HepG2 (cell line): ENCODE data around the gene ARL4D. TPM values are rescaled to one million over a fixed set of nuclear protein-coding genes. Genes with fewer than 3 reads are reported as not detected.

Experiments used
- ARID4A ChIP-seq: sonication (generic); formaldehyde crosslinking; IDR thresholded peaks from 2 replicates; pipeline ENCODE4 v1.5.0; 2020; ENCODE audit warnings: mild to moderate bottlenecking, missing genetic modification reagents, borderline replicate concordance
- ATM ChIP-seq: fragments of 450-650 bp; IDR thresholded peaks from 2 replicates; pipeline ENCODE4 v1.7.1; 2017; ENCODE audit warnings: mild to moderate bottlenecking, borderline replicate concordance
- BCL3 ChIP-seq: sonication (generic); formaldehyde crosslinking; IDR thresholded peaks from 2 replicates; pipeline ENCODE4 v1.5.1; 2020; ENCODE audit warnings: mild to moderate bottlenecking, missing genetic modification reagents, moderate library complexity
- DMAP1 ChIP-seq: IDR thresholded peaks from 2 replicates; pipeline ENCODE4 v1.6.1; 2016
- ELK4 ChIP-seq: sonication (generic); formaldehyde crosslinking; IDR thresholded peaks from 2 replicates; pipeline ENCODE4 v1.9.0; 2021; ENCODE audit warnings: missing genetic modification reagents, borderline replicate concordance
- FOXM1 ChIP-seq: sonication (generic); formaldehyde crosslinking; IDR thresholded peaks from 2 replicates; pipeline ENCODE4 v1.5.0; 2020; ENCODE audit warnings: missing genetic modification reagents
- FOXO1 ChIP-seq: sonication (generic); formaldehyde crosslinking; IDR thresholded peaks from 2 replicates; pipeline ENCODE4 v1.4.0; 2020; ENCODE audit warnings: missing genetic modification reagents
- HNRNPUL1 ChIP-seq: fragments of 200-400 bp; formaldehyde crosslinking; IDR thresholded peaks from 2 replicates; pipeline ENCODE4 v1.6.1; 2017; ENCODE audit warnings: low read depth, mild to moderate bottlenecking, low read length, moderate library complexity
- MIER2 ChIP-seq: IDR thresholded peaks from 2 replicates; pipeline ENCODE4 v1.6.1; 2016; ENCODE audit warnings: missing biosample characterization, missing genetic modification reagents
- YEATS2 ChIP-seq: sonication (generic); formaldehyde crosslinking; IDR thresholded peaks from 2 replicates; pipeline ENCODE4 v1.4.0; 2020; ENCODE audit warnings: missing genetic modification reagents, borderline replicate concordance
- ZEB1 ChIP-seq: IDR thresholded peaks from 2 replicates; pipeline ENCODE4 v1.6.1; 2012; ENCODE audit warnings: mild to moderate bottlenecking, low read depth, inconsistent platforms; ENCODE audit not compliant: insufficient replicate concordance
- ZFP91 ChIP-seq: sonication (generic); formaldehyde crosslinking; IDR thresholded peaks from 2 replicates; pipeline ENCODE4 v1.9.0; 2022; ENCODE audit warnings: missing genetic modification reagents, mild to moderate bottlenecking, borderline replicate concordance
- ZNF780A ChIP-seq: sonication (generic); formaldehyde crosslinking; IDR thresholded peaks from 2 replicates; pipeline ENCODE4 v1.8.0; 2022; ENCODE audit warnings: mild to moderate bottlenecking, missing genetic modification reagents, moderate library complexity
- ZNF782 ChIP-seq: sonication (generic); formaldehyde crosslinking; IDR thresholded peaks from 2 replicates; pipeline ENCODE4 v1.4.0; 2020; ENCODE audit warnings: missing genetic modification reagents, mild to moderate bottlenecking, borderline replicate concordance
- ZSCAN30 ChIP-seq: sonication (generic); formaldehyde crosslinking; IDR thresholded peaks from 2 replicates; pipeline ENCODE4 v1.5.0; 2020; ENCODE audit warnings: mild to moderate bottlenecking, missing genetic modification reagents
- polyA plus RNA-seq, 8 experiments: library from polyadenylated mRNA; depleted of rRNA in 3 of 8; stranded (reverse) in 7 of 8; unstranded in 1 of 8; fragments of >200 nt; fragmentation: Illumina TruSeq in 4 of 8; extraction: Trizol in 4 of 8; gene quantifications; 2 replicates each; pipeline versions ENCODE4 v1.2.1 to v1.2.3, GENCODE V29; 2011 to 2016; ENCODE audit warnings: low read depth in 4 of 8, missing spikeins in 1 of 8, mixed read lengths in 1 of 8; ENCODE audit not compliant: insufficient read depth in 1 of 8
- total RNA-seq, 5 experiments: library from RNA; depleted of rRNA; stranded (reverse); fragments of >200 nt; fragmentation: Illumina TruSeq; extraction: Trizol; gene quantifications; 2 replicates each; pipeline ENCODE4 v1.2.3, GENCODE V29; 2016; ENCODE audit warnings: low read depth in 1 of 5
- TF ChIP-seq, protein P1 (sequence below): sonication (generic); formaldehyde crosslinking; IDR thresholded peaks from 2 replicates; pipeline ENCODE4 v1.8.1; 2023; ENCODE audit warnings: mild to moderate bottlenecking, missing genetic modification reagents

Gene ARL4D
- total and polyA plus RNA-seq, 2 of the 13 experiments (the other 11 are each of a cell fraction or from before 2014, with no cell fraction given) = 9.0 to 25.9 TPM

DNA sequence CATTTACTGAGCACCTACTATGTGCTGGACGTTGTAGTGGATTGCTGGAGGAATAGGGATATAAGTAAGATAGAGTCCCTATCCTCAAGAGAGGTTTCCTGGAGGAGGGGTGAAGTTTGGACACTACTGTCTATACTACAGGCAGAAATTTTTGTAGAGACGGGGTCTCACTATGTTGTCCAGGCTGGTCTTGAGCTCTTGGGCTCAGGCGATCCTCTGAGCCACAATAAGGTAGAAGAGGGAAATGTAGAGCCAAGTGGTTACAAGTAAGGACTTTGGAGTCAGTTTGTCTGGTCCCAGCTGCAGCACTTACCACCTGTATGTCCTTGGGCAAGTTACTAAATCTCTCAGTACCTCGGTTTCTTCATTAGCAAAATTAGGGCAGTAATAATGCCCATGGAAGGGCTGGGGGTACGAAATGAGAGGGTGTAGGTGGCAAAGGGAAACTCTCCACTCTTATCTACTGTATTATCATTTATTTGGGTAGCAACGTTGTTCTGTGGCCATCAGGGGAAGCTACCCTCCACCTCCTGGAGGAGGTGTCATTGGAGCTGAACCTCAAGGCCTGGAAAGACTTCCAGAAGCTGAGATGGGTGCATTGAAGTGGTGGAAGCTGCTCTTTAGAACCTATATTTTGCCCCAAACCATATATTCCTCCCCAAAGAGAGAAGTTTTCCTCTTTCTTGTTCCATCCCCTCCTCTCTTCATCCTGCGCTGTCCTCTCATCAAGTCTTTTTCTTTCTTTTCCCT lies 50.1 kb downstream of the ARL4D start (continued):
- no peak for TF ChIP-seq ELK4 (CRISPR knock-in tag)
- no peak for TF ChIP-seq ZNF782
- 0 out of 2 replicates have a peak, but pooled peaks have one; percentile 1 for TF ChIP-seq MIER2 (CRISPR knock-in tag)
- no peak for TF ChIP-seq FOXM1 (CRISPR knock-in tag)
- TF ChIP-seq ZEB1 = no peak
- 0 out of 2 replicates have a peak, but pooled peaks have one; percentile 7 for TF ChIP-seq ARID4A (CRISPR knock-in tag)
- TF ChIP-seq ZNF780A (CRISPR knock-in tag) = no peak
- no peak for TF ChIP-seq ZSCAN30 (CRISPR knock-in tag)
- no peak for TF ChIP-seq YEATS2 (CRISPR knock-in tag)
- TF ChIP-seq BCL3 (CRISPR knock-in tag) = no peak
- TF ChIP-seq FOXO1 = no peak
- TF ChIP-seq HNRNPUL1 = no peak
- TF ChIP-seq DMAP1 (CRISPR knock-in tag) = peak; percentile 2; the same call in 1 of the 2 replicates
- TF ChIP-seq ATM = no peak
- no peak; the same call in 1 of the 2 replicates for TF ChIP-seq ZFP91 (CRISPR knock-in tag)
- TF ChIP-seq, protein P1, sequence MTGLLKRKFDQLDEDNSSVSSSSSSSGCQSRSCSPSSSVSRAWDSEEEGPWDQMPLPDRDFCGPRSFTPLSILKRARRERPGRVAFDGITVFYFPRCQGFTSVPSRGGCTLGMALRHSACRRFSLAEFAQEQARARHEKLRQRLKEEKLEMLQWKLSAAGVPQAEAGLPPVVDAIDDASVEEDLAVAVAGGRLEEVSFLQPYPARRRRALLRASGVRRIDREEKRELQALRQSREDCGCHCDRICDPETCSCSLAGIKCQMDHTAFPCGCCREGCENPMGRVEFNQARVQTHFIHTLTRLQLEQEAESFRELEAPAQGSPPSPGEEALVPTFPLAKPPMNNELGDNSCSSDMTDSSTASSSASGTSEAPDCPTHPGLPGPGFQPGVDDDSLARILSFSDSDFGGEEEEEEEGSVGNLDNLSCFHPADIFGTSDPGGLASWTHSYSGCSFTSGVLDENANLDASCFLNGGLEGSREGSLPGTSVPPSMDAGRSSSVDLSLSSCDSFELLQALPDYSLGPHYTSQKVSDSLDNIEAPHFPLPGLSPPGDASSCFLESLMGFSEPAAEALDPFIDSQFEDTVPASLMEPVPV (CRISPR knock-in tag) = 0 out of 2 replicates have a peak, but pooled peaks have one; percentile 40
